Activated CD4-positive, CD25-positive, alpha-beta regulatory T cell (primary cell): ENCODE data around the gene ZNFX1.
"Not testable (repeated sequence)": the region's sequence is repeated elsewhere in the genome, so short reads cannot be mapped to it uniquely, and the experiment has no call there.

Experiments
- DNase-seq, 4 experiments: peaks; one replicate each; lab custom pipeline; 2025; lab: John Stamatoyannopoulos, UW

ZNFX1 gene

GRCh38 chr20:49278036-49278817 lies at the start of gene ZNFX1:
Gene ZNFX1, minus strand, starts transcription at chr20:49278057. Its CDS starts 2,218 bp downstream, at chr20:49275839.
- DNase-seq = peak; percentile 96 to 98 (median 97)

GRCh38 chr20:49326026-49326425 lies 48.2 kb upstream of the ZNFX1 start:
- no peak for DNase-seq

- DNase-seq = no peak
Measured at GRCh38 chr20:49324306-49324705, 46.4 kb upstream of the ZNFX1 start.

GRCh38 chr20:49323622-49324238 lies 45.9 kb upstream of the ZNFX1 start:
- DNase-seq = no peak

- no peak for DNase-seq
Measured at GRCh38 chr20:49320460-49320859, 42.6 kb upstream of the ZNFX1 start.

GRCh38 chr20:49319208-49319809 lies 41.5 kb upstream of the ZNFX1 start:
- DNase-seq = no peak

GRCh38 chr20:49318430-49319207 lies 40.8 kb upstream of the ZNFX1 start:
- DNase-seq = no peak

- DNase-seq = no peak
Measured at GRCh38 chr20:49318091-49318429, 40.2 kb upstream of the ZNFX1 start.

GRCh38 chr20:49316704-49317103 lies 38.8 kb upstream of the ZNFX1 start:
- DNase-seq = no peak

- DNase-seq = no peak
Measured at GRCh38 chr20:49315580-49315979, 37.7 kb upstream of the ZNFX1 start.

- DNase-seq = not testable (repeated sequence)
Measured at GRCh38 chr20:49314052-49314451, 36.2 kb upstream of the ZNFX1 start.

- DNase-seq = no peak
Measured at GRCh38 chr20:49313283-49313682, 35.4 kb upstream of the ZNFX1 start.

GRCh38 chr20:49312661-49313060 lies 34.8 kb upstream of the ZNFX1 start:
- DNase-seq = no peak

- DNase-seq = no peak
Measured at GRCh38 chr20:49310705-49311104, 32.8 kb upstream of the ZNFX1 start.

- DNase-seq = no peak
Measured at GRCh38 chr20:49308875-49309274, 31.0 kb upstream of the ZNFX1 start.

- DNase-seq = no peak
Measured at GRCh38 chr20:49306903-49307620, 29.2 kb upstream of the ZNFX1 start.

- no peak for DNase-seq
Measured at GRCh38 chr20:49303065-49303552, 25.3 kb upstream of the ZNFX1 start.

GRCh38 chr20:49297605-49298530 lies 20.0 kb upstream of the ZNFX1 start:
- DNase-seq = no peak

GRCh38 chr20:49294002-49294654 lies 16.3 kb upstream of the ZNFX1 start:
- DNase-seq = not testable (repeated sequence)

- DNase-seq = no peak
Measured at GRCh38 chr20:49293122-49293521, 15.3 kb upstream of the ZNFX1 start.
